Rectal smooth muscle tissue (tissue), 1 donor: ENCODE data around the gene HDAC11.
A peak's percentile ranks its signal among the peaks of the same experiment; 100 is the strongest.

Source experiments
- H3K27ac ChIP-seq: one replicate; pipeline ENCODE4 v1.7.0; 2013; ENCODE audit warnings: low read depth, low read length, inconsistent platforms
- H3K27me3 ChIP-seq: one replicate; pipeline ENCODE4 v1.7.0; 2013; ENCODE audit warnings: low read length; ENCODE audit not compliant: control insufficient read depth, insufficient read depth
- H3K36me3 ChIP-seq: one replicate; pipeline ENCODE4 v1.7.0; 2013; ENCODE audit warnings: low read length; ENCODE audit not compliant: control insufficient read depth, insufficient read depth
- H3K4me1 ChIP-seq: one replicate; pipeline ENCODE4 v1.7.0; 2013; ENCODE audit warnings: low read length; ENCODE audit not compliant: control insufficient read depth, insufficient read depth
- H3K4me3 ChIP-seq: one replicate; pipeline ENCODE4 v1.7.0; 2013; ENCODE audit warnings: low read length
- H3K9ac ChIP-seq: one replicate; pipeline ENCODE4 v1.7.0; 2013; ENCODE audit warnings: low read length

The HDAC11 gene

DNA sequence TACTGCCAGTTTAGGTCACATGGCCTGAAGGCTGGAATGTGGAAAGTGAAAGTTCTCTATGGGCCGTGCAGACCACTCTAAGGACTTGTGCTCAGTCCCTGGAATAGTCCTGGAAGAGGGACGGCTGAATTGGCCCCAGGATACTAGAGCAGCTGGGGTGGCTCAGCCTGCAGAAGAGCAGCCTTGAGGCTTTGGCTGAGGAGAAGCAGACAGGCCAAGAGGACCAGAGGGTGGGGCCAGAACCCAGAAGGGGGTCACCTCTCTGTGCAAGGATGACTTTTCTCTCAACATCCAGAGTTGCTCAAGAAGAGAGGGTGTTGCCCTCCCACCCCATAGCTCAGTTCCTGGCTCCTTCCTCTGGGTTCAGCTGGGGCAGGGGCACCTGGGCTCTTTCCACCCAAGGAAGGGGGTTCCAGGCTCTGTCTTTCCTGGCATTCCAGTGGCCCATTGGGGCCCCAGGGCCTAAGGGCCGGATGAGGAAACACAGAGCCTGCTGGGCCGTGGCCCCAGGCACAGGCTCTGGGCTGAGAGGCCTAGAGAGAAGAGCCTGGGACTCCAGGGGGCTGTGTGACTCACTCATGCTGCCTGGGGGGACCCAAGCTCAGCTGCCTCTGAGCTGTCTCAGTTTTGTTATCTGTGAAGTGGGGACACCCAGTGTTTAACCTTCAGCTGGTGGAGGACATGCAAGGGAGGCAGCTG lies 60.3 kb downstream of the HDAC11 start:
- H3K36me3 ChIP-seq = no peaks in the 10 kb centered on the region
- no peak overlapping the region for H3K9ac ChIP-seq
- no peak overlapping the region for H3K27ac ChIP-seq
- H3K4me1 ChIP-seq = no peaks in the 10 kb centered on the region
- peaks cover 1% of the 10 kb centered on the region for H3K27me3 ChIP-seq
- no peak overlapping the region for H3K4me3 ChIP-seq

DNA sequence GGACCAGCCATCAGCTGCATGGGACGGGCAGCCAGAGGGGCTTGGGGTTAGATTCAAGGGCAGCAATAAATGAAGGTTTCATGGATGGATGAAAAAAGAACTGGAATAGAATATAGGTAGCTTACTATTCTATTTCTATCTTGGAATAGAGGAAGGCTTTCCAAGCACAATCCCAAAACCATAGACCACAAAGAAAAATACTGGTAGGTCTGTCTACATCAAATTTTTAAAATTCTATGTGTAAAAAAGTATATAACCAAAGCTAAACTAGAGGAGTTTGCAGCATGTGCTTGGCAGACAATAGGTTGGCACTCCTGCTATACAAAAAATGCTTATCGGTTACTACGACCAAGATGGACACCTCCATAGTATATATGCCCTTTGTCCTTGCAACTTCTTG lies 61.6 kb downstream of the HDAC11 start:
- H3K4me1 ChIP-seq = no peaks in the 10 kb centered on the region
- H3K27me3 ChIP-seq = no peaks in the 10 kb centered on the region
- H3K9ac ChIP-seq = no peak overlapping the region
- H3K27ac ChIP-seq = no peak overlapping the region
- H3K36me3 ChIP-seq = no peaks in the 10 kb centered on the region
- H3K4me3 ChIP-seq = no peak overlapping the region

GRCh38 chr3:13542142-13542541 lies 62.0 kb downstream of the HDAC11 start:
- no peaks in the 10 kb centered on the region for H3K4me1 ChIP-seq
- no peaks in the 10 kb centered on the region for H3K36me3 ChIP-seq
- H3K27me3 ChIP-seq = no peaks in the 10 kb centered on the region
- H3K27ac ChIP-seq = no peak overlapping the region
- no peak overlapping the region for H3K4me3 ChIP-seq
- H3K9ac ChIP-seq = no peak overlapping the region

GRCh38 chr3:13543253-13543652 lies 63.1 kb downstream of the HDAC11 start:
- no peak overlapping the region for H3K27ac ChIP-seq
- no peaks in the 10 kb centered on the region for H3K4me1 ChIP-seq
- peaks cover 6% of the 10 kb centered on the region for H3K27me3 ChIP-seq
- no peaks in the 10 kb centered on the region for H3K36me3 ChIP-seq
- H3K9ac ChIP-seq = no peak overlapping the region
- no peak overlapping the region for H3K4me3 ChIP-seq

GRCh38 chr3:13544293-13544831 lies 64.3 kb downstream of the HDAC11 start:
- no peak overlapping the region for H3K4me3 ChIP-seq
- peaks cover 10% of the 10 kb centered on the region for H3K27me3 ChIP-seq
- H3K36me3 ChIP-seq = no peaks in the 10 kb centered on the region
- H3K9ac ChIP-seq = no peak overlapping the region
- no peak overlapping the region for H3K27ac ChIP-seq
- no peaks in the 10 kb centered on the region for H3K4me1 ChIP-seq

- H3K9ac ChIP-seq = no peak overlapping the region
- H3K4me3 ChIP-seq = no peak overlapping the region
- no peaks in the 10 kb centered on the region for H3K4me1 ChIP-seq
- H3K27ac ChIP-seq = no peak overlapping the region
- H3K27me3 ChIP-seq = peaks cover 10% of the 10 kb centered on the region
- H3K36me3 ChIP-seq = no peaks in the 10 kb centered on the region
Observed at GRCh38 chr3:13544951-13545651, 65.0 kb downstream of the HDAC11 start.

- Histone ChIP-seq H3K27ac (no peak overlapping the region), H3K4me3 (no peak overlapping the region), H3K36me3 (no peaks in the 10 kb centered on the region), H3K4me1 (no peaks in the 10 kb centered on the region), H3K27me3 (peaks cover 10% of the 10 kb centered on the region), H3K9ac (no peak overlapping the region)
Observed at GRCh38 chr3:13545952-13546454, 65.9 kb downstream of the HDAC11 start.

GRCh38 chr3:13546667-13547171 lies 66.6 kb downstream of the HDAC11 start:
- Histone ChIP-seq H3K4me1 (no peaks in the 10 kb centered on the region), H3K27me3 (peaks cover 10% of the 10 kb centered on the region)

GRCh38 chr3:13547591-13548371 lies 67.7 kb downstream of the HDAC11 start:
- no peaks in the 10 kb centered on the region for H3K36me3 ChIP-seq
- no peak overlapping the region for H3K27ac ChIP-seq
- no peak overlapping the region for H3K9ac ChIP-seq
- peaks cover 10% of the 10 kb centered on the region for H3K27me3 ChIP-seq
- no peak overlapping the region for H3K4me3 ChIP-seq
- no peaks in the 10 kb centered on the region for H3K4me1 ChIP-seq

More at GRCh38 chr3:13546667-13547171, 66.6 kb downstream of the HDAC11 start:
- Histone ChIP-seq H3K4me3 (no peak overlapping the region), H3K9ac (no peak overlapping the region), H3K36me3 (no peaks in the 10 kb centered on the region), H3K27ac (no peak overlapping the region)

DNA sequence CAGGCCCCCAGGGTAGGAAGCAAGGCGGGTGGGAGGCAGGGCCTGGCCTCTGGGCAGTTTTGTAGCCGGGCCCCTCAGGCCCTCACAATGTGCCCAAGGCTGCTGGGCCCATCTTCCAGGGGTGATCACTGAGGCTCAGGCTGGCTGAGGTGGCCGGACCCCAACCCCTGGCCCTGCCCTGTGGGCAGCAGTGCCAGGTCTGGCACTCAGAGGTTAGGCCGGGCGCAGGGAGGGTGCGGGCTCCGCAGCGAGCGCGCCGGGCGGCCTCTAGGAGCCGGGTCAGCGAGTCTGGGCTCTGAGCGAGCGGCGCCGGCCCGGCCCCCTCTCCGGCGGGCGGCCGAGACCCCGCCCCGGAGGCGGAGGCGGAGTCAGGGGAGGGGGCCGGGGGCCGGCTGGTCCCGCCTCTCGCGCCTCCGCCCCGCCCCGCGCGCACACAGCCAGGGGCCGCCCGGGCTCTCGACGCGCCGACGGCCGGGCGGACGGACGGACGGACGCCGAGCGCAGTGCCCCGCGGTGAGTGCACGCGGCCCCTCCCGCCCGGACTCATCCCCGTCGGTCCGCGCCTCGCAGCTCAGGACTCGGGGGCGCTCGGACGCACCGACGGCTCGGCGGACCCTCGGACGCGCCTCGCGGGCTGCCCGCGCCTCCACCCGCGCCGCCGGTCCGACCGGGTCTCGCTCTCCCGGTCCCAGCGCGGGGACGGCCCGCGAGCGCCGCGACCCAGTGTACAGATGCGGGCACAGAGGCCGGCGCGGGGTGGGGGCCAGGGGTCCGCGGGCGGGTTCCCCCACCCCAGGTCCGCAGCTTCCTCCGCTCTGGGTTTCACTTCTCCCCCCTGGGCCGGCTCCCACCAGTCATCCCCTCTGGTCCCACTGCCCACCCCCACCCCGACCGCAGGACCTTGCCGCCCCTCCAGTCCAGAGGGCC lies 68.9 kb downstream of the HDAC11 start, which contains the start of gene FBLN2:
Gene FBLN2 (plus strand): TSS at position 430 of the 927 bp plus-strand sequence. CDS start 21,231 bp downstream, outside the sequence.
- Histone ChIP-seq H3K27ac (no peak within 1 kb of the TSS), H3K9ac (no peak within 1 kb of the TSS), H3K4me3 (peak within 1 kb of the TSS; percentile 25), H3K4me1 (no peaks in the 10 kb centered on the region), H3K36me3 (no peaks in the 10 kb centered on the region), H3K27me3 (peaks cover 10% of the 10 kb centered on the region)

GRCh38 chr3:13549623-13550422 lies 69.7 kb downstream of the HDAC11 start:
- H3K4me1 ChIP-seq = no peaks in the 10 kb centered on the region

More at GRCh38 chr3:13549623-13550422, 69.7 kb downstream of the HDAC11 start:
- no peaks in the 10 kb centered on the region for H3K36me3 ChIP-seq
- H3K27ac ChIP-seq = no peak overlapping the region
- peaks cover 10% of the 10 kb centered on the region for H3K27me3 ChIP-seq
- peak overlapping the region; percentile 25 for H3K4me3 ChIP-seq
- no peak overlapping the region for H3K9ac ChIP-seq
